ENCODE results near the gene FOXE3.

Gene FOXE3

DNA sequence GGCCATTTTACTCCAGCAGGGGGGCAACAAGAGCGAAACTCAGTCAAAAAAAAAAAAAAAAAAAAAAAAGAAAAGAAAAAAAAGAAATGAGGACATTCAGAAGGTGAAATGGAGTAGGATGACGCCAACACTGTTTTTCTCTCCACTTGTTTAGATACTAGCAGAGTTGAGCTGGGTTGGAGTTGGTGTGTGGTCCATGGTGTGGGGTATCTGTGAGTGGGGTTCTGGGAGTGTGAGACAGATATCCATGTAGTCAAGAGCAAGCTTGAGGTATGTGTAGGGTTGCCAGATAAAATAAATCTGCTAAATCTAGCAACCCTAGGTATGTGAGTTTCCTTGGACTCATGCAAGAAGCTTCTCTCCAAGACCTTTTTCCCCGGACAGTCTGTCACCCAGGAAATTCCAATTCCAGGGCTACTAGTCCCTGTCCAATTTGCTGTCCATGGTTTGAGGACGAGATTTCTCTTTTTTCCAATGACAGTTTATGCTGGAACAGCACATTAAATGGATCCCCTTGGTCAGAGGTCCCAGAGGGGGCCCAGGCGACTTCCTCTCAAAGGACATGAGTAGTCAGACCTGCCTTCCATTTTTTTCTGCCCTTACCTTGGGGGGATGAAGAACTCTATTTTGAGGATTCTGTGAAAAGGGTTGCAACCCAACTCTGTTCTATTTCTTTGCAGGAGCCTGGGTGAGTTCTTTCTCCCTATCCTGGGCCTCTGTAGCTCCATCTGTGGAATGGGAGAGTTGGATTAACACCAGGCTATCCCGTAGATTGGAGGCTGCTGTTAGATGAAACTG is 19.6 kb downstream of the FOXE3 start:
- TF ChIP-seq CTCF (IDR thresholded peaks at IDR 0.05; ENCODE audit: low read depth, low read length), result no peak
- Histone ChIP-seq H3K27ac (no peak overlapping the region), H3K4me3 (ENCODE audit: low read depth, low read length) (no peak overlapping the region), H3K36me3 (no peaks in the 10 kb centered on the region), H3K27me3 (ENCODE audit: insufficient read depth, low read depth, severe bottlenecking) (peaks cover 27% of the 10 kb centered on the region), H3K9me3 (ENCODE audit: severe bottlenecking) (no peaks in the 10 kb centered on the region)
- DNase-seq, result no peak

DNA sequence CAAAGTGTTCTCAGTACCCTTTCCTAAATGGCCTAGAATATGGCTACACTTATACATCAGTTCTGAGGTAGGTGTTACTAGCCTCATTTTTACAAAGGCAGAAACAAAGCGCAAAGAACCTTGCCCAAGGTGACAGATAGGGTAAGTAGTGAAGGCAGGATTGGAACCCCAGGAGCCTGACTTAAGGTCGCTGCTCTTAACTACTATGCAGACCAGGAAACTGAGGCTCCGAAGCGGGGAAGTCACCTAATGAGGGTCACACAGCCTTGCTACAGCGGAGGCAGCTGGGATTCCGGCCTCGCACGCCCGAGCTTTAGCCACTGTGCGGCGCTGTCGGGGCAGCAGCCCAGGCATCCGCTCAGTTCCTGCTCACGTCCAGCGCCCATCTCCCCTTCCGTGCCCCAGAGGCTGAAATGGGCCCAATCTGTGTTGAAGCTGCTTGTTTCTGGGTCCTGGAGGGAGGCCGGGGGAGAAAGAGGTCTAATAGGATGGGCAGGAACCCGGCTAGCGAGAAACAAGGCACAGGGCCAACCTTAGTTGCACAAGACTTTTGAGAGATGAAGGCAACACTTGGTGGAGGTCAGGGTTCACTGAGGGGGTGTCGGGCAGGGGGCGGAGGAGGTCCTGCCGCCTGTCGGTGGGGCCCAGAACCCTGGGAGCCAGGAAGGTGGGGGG is 20.4 kb downstream of the FOXE3 start:
- DNase-seq, result peak; percentile 78
- Histone ChIP-seq H3K9me3 (ENCODE audit: severe bottlenecking) (no peaks in the 10 kb centered on the region), H3K27me3 (ENCODE audit: insufficient read depth, low read depth, severe bottlenecking) (peaks cover 35% of the 10 kb centered on the region), H3K36me3 (no peaks in the 10 kb centered on the region), H3K4me3 (ENCODE audit: low read depth, low read length) (peak overlapping the region; percentile 56), H3K27ac (no peak overlapping the region)
- TF ChIP-seq CTCF (IDR thresholded peaks at IDR 0.05; ENCODE audit: low read depth, low read length), result peak; percentile 100

GRCh38 chr1:47436979-47437446 is 20.9 kb downstream of the FOXE3 start:
- H3K27me3 ChIP-seq (ENCODE audit: insufficient read depth, low read depth, severe bottlenecking), result peaks cover 40% of the 10 kb centered on the region

DNA sequence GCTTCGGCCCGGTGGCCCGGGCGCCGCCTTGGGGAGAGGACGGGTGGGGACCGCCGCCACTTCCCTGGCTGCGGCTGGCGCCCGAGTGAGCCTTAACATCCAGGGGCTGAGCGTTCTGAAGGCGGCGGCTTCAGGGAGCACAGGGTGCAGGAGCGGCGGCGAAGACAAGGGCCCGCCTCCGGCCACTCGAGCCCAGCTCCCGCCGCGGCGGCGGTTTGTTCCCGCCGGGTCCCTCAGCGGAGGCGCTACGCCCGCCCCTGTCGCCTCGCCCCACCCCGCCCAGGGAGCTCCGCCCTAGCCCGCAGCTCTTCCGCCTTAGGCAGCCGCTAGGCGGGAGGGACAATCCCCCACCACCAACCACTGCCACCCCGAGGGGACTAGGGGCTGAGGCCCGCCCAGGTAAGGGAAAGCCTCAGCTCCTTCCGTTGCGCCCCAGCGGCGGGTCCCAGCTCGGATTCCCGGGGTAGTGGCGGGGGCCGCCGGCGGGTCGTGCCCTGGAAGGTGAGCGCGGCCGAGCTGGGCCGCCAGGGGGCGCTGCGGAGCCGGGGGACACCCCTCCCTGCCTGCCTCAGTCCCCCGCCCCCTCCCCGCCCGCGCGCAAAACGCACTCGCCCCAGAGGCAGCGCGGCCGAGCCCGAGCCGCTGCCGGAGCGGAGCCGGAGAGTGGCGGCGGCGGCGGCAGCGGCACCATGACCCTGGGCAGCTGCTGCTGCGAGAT is 21.5 kb downstream of the FOXE3 start, which contains the start of gene FOXD2:
FOXD2 (plus strand) TSS at position 598 of the 718 bp plus-strand sequence; CDS start at position 690, 92 bp downstream.
- Histone ChIP-seq H3K27me3 (ENCODE audit: insufficient read depth, low read depth, severe bottlenecking) (peaks cover 46% of the 10 kb centered on the region), H3K36me3 (no peaks in the 10 kb centered on the region), H3K4me3 (ENCODE audit: low read depth, low read length) (peak within 1 kb of the TSS; percentile 56), H3K27ac (peak within 1 kb of the TSS; percentile 74), H3K9me3 (ENCODE audit: severe bottlenecking) (no peaks in the 10 kb centered on the region)
- peak; percentile 83 for TF ChIP-seq CTCF (IDR thresholded peaks at IDR 0.05; ENCODE audit: low read depth, low read length)
- DNase-seq, result peak; percentile 86

More at GRCh38 chr1:47436979-47437446, 20.9 kb downstream of the FOXE3 start:
- Histone ChIP-seq H3K4me3 (ENCODE audit: low read depth, low read length) (peak overlapping the region; percentile 56), H3K36me3 (no peaks in the 10 kb centered on the region), H3K9me3 (ENCODE audit: severe bottlenecking) (no peaks in the 10 kb centered on the region), H3K27ac (peak overlapping the region; percentile 74)
- peak; percentile 25 for DNase-seq
- no peak for TF ChIP-seq CTCF (IDR thresholded peaks at IDR 0.05; ENCODE audit: low read depth, low read length)

DNA sequence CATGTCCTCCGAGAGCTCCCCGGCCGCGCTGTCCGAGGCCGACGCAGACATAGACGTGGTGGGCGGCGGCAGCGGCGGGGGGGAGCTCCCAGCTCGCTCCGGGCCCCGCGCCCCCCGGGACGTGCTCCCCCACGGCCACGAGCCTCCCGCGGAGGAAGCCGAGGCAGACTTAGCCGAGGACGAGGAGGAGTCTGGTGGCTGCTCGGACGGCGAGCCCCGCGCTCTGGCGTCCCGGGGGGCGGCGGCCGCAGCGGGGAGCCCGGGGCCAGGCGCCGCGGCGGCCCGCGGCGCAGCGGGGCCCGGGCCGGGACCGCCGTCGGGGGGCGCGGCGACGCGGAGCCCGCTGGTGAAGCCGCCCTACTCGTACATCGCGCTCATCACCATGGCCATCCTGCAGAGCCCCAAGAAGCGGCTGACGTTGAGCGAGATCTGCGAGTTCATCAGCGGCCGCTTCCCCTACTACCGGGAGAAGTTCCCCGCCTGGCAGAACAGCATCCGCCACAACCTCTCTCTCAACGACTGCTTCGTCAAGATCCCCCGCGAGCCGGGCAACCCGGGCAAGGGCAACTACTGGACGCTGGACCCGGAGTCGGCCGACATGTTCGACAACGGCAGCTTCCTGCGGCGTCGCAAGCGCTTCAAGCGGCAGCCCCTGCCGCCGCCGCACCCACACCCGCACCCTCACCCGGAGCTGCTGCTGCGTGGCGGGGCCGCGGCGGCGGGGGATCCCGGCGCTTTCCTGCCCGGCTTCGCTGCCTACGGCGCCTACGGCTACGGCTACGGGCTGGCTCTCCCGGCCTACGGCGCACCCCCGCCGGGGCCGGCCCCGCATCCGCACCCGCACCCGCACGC is 22.3 kb downstream of the FOXE3 start:
- no peak overlapping the region for H3K27ac ChIP-seq
- no peaks in the 10 kb centered on the region for H3K9me3 ChIP-seq (ENCODE audit: severe bottlenecking)
- no peaks in the 10 kb centered on the region for H3K36me3 ChIP-seq
- no peak for TF ChIP-seq CTCF (IDR thresholded peaks at IDR 0.05; ENCODE audit: low read depth, low read length)
- peak overlapping the region; percentile 56 for H3K4me3 ChIP-seq (ENCODE audit: low read depth, low read length)
- peaks cover 54% of the 10 kb centered on the region for H3K27me3 ChIP-seq (ENCODE audit: insufficient read depth, low read depth, severe bottlenecking)
- DNase-seq, result no peak
